ENCODE results near the gene BCL10.
A peak's percentile ranks its signal among the peaks of the same experiment; 100 is the strongest.

The BCL10 gene

GRCh38 chr1:85276215-85276977 lies at the start of gene BCL10:
Gene BCL10, minus strand, starts transcription at chr1:85276632. Its CDS starts 280 bp downstream, at chr1:85276352.
- peak; percentile 96 to 99 for DNase-seq

- no peak for DNase-seq
These were observed 49.5 kb upstream of the BCL10 start for GRCh38 chr1:85325920-85326319.

GRCh38 chr1:85323770-85324169 lies 47.3 kb upstream of the BCL10 start:
- DNase-seq: no peak

GRCh38 chr1:85322655-85323054 lies 46.2 kb upstream of the BCL10 start:
- no peak for DNase-seq

- no peak for DNase-seq
These were observed 45.0 kb upstream of the BCL10 start for GRCh38 chr1:85321237-85321964.

- no peak for DNase-seq
These were observed 44.1 kb upstream of the BCL10 start for GRCh38 chr1:85320371-85321131.

- DNase-seq: no peak
These were observed 43.5 kb upstream of the BCL10 start for GRCh38 chr1:85319931-85320330.

GRCh38 chr1:85319491-85319890 lies 43.1 kb upstream of the BCL10 start:
- DNase-seq: no peak

GRCh38 chr1:85318217-85318616 lies 41.8 kb upstream of the BCL10 start:
- DNase-seq: no peak

GRCh38 chr1:85317560-85317959 lies 41.1 kb upstream of the BCL10 start:
- DNase-seq: no peak

- peak; percentile 32 to 76 for DNase-seq
These were observed 39.9 kb upstream of the BCL10 start for GRCh38 chr1:85316321-85316720.

GRCh38 chr1:85315789-85316188 lies 39.4 kb upstream of the BCL10 start:
- DNase-seq: no peak

GRCh38 chr1:85314726-85315125 lies 38.3 kb upstream of the BCL10 start:
- DNase-seq: no peak

GRCh38 chr1:85313888-85314696 lies 37.7 kb upstream of the BCL10 start:
- DNase-seq: no peak

- DNase-seq: no peak
These were observed 35.4 kb upstream of the BCL10 start for GRCh38 chr1:85311818-85312217.

GRCh38 chr1:85308833-85309350 lies 32.5 kb upstream of the BCL10 start:
- DNase-seq: no peak

GRCh38 chr1:85307987-85308832 lies 31.8 kb upstream of the BCL10 start:
- DNase-seq: peak; percentile 77 to 94

GRCh38 chr1:85306236-85306635 lies 29.8 kb upstream of the BCL10 start:
- DNase-seq: no peak

GRCh38 chr1:85303440-85304162 lies 27.2 kb upstream of the BCL10 start:
- peak in 1 of 2 experiments; percentile 17 for DNase-seq

- no peak for DNase-seq
These were observed 23.7 kb upstream of the BCL10 start for GRCh38 chr1:85300140-85300539.

Measured in NCI-H446 (cell line).